Right lobe of liver (tissue), 4 donors: Measurements from ENCODE around the gene CADM2.

Experiments used
- CTCF ChIP-seq, 4 donors: fragments of 200-600 bp in 3 of 4; fragments of 450-650 bp in 1 of 4; IDR thresholded peaks; one replicate each; pipeline versions ENCODE4 v1.5.1 to v1.8.0; 2016 to 2022; ENCODE audit warnings: antibody characterized with exemption in 4 of 4, mild to moderate bottlenecking in 2 of 4
- POLR2A ChIP-seq: fragments of 450-650 bp; IDR thresholded peaks from one replicate; pipeline ENCODE4 v1.6.1; 2017; ENCODE audit warnings: antibody characterized with exemption, mild to moderate bottlenecking
- donor health status: DM: no; HTN: no; CAD: no.
- donor health status: DM: no; HTN: no; CAD: no.
- donor health status: DM: no; HTN: yes; CAD: no.

GRCh38 chr3:86073799-86074198, 1115.0 kb downstream of the CADM2 start:
- no peak for TF ChIP-seq POLR2A
- TF ChIP-seq CTCF (IDR thresholded peaks at IDR 0.05), result no peak
